Putamen (tissue), 1 donor: ENCODE measurements around the gene DLEC1.
"Not testable (repeated sequence)": the region's sequence is repeated elsewhere in the genome, so short reads cannot be mapped to it uniquely, and the experiment has no call there.

Experiments used
- DNase-seq: peaks from one replicate; pipeline ENCODE4 v3.0.0-alpha.2; 2016; ENCODE audit warnings: low spot score

DLEC1 gene

GRCh38 chr3:38120693-38121450 is 81.9 kb downstream of the DLEC1 start:
- DNase-seq, result no peak

- DNase-seq, result no peak
Measured at GRCh38 chr3:38121451-38121831, 82.4 kb downstream of the DLEC1 start.

- DNase-seq, result no peak
Measured at GRCh38 chr3:38121832-38122461, 82.9 kb downstream of the DLEC1 start.

GRCh38 chr3:38122712-38123290 is 83.8 kb downstream of the DLEC1 start:
- DNase-seq, result no peak

GRCh38 chr3:38124324-38125122 is 85.5 kb downstream of the DLEC1 start:
- no peak for DNase-seq

GRCh38 chr3:38125305-38126120 is 86.5 kb downstream of the DLEC1 start:
- no peak for DNase-seq

GRCh38 chr3:38126121-38126892 is 87.3 kb downstream of the DLEC1 start:
- no peak for DNase-seq

- no peak for DNase-seq
Measured at GRCh38 chr3:38127611-38128302, 88.7 kb downstream of the DLEC1 start.

- no peak for DNase-seq
Measured at GRCh38 chr3:38128303-38128655, 89.3 kb downstream of the DLEC1 start.

- no peak for DNase-seq
Measured at GRCh38 chr3:38129058-38129457, 90.0 kb downstream of the DLEC1 start.

GRCh38 chr3:38130631-38131065 is 91.6 kb downstream of the DLEC1 start:
- DNase-seq, result no peak

- no peak for DNase-seq
Measured at GRCh38 chr3:38131621-38132369, 92.8 kb downstream of the DLEC1 start.

GRCh38 chr3:38133209-38133556 is 94.2 kb downstream of the DLEC1 start:
- DNase-seq, result no peak

- DNase-seq, result no peak
Measured at GRCh38 chr3:38133557-38134405, 94.8 kb downstream of the DLEC1 start.

- not testable (repeated sequence) for DNase-seq
Measured at GRCh38 chr3:38134517-38135143, 95.6 kb downstream of the DLEC1 start.

- DNase-seq, result not testable (repeated sequence)
Measured at GRCh38 chr3:38135621-38136277, 96.7 kb downstream of the DLEC1 start.

GRCh38 chr3:38136393-38136776 is 97.4 kb downstream of the DLEC1 start:
- DNase-seq, result no peak
